MM.1S (cell line): Measurements from ENCODE around the gene KIRREL3.

Experiments used
- EZH2 ChIP-seq: fragments of 300-600 bp; sonication (generic); optimal IDR thresholded peaks from 2 replicates; pipeline ENCODE3; 2017; ENCODE audit warnings: low read depth, mild to moderate bottlenecking, antibody characterized with exemption, low read length, mixed read lengths
- EZH2phosphoT487 ChIP-seq: fragments of 300-600 bp; sonication (generic); IDR thresholded peaks from 2 replicates; pipeline ENCODE4 v1.6.1; 2018; ENCODE audit warnings: antibody characterized with exemption, low read length
- TF ChIP-seq, protein P1 (sequence below): fragments of 300-600 bp; sonication (generic); IDR thresholded peaks from 2 replicates; pipeline ENCODE4 v1.5.1; 2016; ENCODE audit warnings: antibody characterized with exemption, low read length, mixed read lengths

DNA sequence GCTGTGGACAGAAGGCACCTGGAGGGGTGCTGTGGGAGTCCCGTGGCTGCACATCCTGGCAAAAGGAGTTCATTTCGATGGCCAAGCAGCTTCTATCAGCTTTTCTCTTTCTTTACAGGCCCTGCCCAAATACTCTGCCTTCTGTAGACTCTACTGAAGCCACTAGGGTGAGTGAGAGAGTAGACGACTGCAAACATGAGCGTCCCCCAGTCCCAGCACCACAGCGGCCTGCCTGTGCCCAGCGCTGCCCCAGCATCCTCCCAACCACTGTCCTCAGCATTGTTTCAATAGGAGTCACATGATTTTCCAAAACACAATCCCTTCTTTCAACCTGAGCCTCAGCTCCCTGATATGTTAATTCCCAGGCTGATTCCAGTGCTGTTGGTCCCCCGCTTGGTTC lies 110.0 kb downstream of the KIRREL3 start:
- no peak for TF ChIP-seq EZH2phosphoT487
- TF ChIP-seq, protein P1, sequence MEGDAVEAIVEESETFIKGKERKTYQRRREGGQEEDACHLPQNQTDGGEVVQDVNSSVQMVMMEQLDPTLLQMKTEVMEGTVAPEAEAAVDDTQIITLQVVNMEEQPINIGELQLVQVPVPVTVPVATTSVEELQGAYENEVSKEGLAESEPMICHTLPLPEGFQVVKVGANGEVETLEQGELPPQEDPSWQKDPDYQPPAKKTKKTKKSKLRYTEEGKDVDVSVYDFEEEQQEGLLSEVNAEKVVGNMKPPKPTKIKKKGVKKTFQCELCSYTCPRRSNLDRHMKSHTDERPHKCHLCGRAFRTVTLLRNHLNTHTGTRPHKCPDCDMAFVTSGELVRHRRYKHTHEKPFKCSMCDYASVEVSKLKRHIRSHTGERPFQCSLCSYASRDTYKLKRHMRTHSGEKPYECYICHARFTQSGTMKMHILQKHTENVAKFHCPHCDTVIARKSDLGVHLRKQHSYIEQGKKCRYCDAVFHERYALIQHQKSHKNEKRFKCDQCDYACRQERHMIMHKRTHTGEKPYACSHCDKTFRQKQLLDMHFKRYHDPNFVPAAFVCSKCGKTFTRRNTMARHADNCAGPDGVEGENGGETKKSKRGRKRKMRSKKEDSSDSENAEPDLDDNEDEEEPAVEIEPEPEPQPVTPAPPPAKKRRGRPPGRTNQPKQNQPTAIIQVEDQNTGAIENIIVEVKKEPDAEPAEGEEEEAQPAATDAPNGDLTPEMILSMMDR = no peak
- no peak for TF ChIP-seq EZH2
